NCI-H460 (cell line): Measurements from ENCODE around the gene TBC1D22A. TPM values are rescaled to one million over a fixed set of nuclear protein-coding genes. Genes with fewer than 3 reads are reported as not detected.

Experiments
- DNase-seq: peaks from one replicate; pipeline ENCODE4 v3.0.0-alpha.2; 2016; ENCODE audit warnings: low read depth; ENCODE audit errors: extremely low read depth
- total RNA-seq: library from RNA; depleted of rRNA; stranded (reverse); fragments of >200 nt; shearing (Covaris generic); gene quantifications from 2 replicates; pipeline ENCODE4 v1.2.3, GENCODE V29; 2014

Gene TBC1D22A
- total RNA-seq, 1 experiment from 2014 or later, result 8.7 TPM

DNA sequence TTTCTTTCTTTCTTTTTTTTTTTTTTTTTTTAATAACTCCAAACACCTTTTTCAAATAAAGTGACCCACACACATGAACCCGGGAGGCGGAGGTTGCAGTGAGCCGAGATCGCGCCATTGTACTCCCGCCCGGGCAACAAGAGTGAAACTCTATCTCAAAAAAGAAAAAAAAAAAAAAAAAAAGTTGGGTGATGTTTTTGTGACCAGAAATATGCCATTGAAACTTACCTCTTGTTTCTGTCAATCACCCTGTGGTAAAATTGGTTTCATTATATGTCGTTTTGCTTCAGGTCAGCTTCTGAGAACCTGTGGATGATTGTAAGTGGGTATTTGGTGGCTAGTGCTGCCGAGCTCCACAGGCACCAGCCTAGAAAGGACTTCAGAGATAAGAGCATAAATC lies 238.8 kb downstream of the TBC1D22A start:
- no peak for DNase-seq

GRCh38 chr22:47002692-47003091 lies 240.2 kb downstream of the TBC1D22A start:
- no peak for DNase-seq

GRCh38 chr22:47005506-47006408 lies 243.3 kb downstream of the TBC1D22A start:
- DNase-seq, result no peak

GRCh38 chr22:47006433-47006832 lies 244.0 kb downstream of the TBC1D22A start:
- DNase-seq, result no peak

DNA sequence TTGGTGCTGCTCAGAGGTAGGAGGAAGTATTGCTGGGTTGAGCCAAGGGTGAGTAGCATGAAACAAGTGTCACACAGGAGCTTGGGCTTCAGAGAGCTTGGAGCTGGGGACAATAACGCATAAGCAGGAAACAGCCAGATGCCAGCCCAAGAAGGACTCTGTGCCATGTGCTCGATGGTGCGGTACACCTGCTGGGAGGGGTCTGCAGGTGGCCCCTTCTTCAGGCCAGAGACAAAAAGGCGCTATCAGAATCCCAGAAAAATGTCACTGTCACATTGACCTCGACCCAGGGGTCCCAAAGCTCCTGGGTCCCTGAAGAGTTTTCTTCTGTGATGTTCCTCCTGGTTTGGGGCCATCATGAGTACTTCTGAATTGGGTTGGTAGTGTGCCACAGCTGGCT lies 244.4 kb downstream of the TBC1D22A start:
- no peak for DNase-seq

- no peak for DNase-seq
Measured at GRCh38 chr22:47007496-47007895, 245.0 kb downstream of the TBC1D22A start.

GRCh38 chr22:47008208-47008885 lies 245.9 kb downstream of the TBC1D22A start:
- DNase-seq, result no peak

GRCh38 chr22:47009304-47010101 lies 247.1 kb downstream of the TBC1D22A start:
- no peak for DNase-seq

DNA sequence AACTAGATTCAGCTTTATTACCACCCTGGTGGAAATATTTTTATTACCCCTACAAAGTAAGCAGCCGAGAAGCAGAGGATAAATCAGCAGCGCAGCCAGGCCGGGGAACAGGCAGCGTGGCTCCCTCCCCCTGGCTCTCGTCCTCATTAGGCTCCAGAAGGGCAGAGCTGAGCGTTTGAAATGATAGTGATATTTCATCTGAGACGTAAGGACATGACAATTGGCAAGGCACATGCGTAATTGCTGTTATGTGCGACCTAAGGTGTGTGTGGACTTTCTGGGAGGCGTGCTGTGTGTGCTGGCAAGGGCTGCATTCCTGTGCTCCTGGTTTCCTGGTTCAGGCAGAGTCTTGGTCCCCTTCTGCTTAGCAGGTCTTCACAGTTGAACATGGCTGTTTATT lies 247.8 kb downstream of the TBC1D22A start:
- DNase-seq, result no peak

DNA sequence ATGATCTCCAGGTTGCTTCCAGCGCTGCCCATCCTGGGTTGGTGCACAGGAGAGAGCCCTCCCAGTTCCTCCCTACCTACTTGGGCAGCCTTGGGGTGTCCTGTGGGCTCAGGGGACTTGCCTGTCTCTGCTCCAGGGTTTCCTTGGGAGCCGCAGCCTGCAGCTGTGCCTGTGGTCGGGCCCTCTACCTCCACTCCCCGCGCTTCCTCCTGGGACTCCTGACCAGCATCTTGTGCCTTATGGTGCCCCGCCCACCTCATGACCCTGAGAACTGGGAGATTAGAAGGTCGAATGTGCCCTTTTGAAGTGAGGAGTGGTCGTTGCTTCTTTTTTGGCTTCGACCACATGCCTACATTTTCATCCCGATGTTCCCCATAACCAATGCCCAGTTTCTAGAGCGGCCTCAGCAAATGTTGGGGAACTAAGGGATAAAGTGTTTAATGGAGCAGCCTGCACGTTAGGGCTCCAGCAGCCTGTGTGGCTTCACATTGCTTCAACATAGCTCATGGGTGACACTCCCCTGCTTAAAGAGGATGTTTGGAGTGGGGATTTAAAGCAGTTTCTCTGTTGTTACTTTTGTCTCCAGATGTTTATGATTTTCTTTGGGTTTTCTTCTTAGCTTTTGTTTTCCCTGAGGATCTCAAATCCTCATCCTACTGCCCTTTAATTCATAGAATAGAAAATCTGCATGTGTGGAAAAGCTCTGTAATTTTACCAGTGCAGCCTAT lies 248.8 kb downstream of the TBC1D22A start:
- no peak for DNase-seq

DNA sequence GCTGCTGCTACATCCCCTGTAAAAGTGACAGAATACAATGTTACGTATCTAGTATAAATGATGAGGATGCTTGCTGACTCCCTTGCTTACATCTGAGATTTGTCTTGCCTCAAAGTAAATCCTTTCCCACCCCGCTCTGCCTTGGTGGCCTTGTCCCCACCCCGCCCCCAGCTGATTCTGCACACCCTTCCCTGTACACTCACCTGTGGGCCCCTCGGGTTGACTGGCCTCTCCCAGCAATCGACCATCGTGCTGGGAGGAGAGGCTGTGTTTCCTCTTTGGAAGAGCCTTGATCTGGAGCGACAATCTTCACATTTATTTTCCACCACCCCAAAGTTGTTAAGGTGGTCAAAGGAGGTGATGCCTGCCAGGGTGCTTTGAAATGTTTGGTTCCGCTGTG lies 249.4 kb downstream of the TBC1D22A start:
- no peak for DNase-seq

- DNase-seq, result no peak
Measured at GRCh38 chr22:47012589-47013370, 250.3 kb downstream of the TBC1D22A start.

DNA sequence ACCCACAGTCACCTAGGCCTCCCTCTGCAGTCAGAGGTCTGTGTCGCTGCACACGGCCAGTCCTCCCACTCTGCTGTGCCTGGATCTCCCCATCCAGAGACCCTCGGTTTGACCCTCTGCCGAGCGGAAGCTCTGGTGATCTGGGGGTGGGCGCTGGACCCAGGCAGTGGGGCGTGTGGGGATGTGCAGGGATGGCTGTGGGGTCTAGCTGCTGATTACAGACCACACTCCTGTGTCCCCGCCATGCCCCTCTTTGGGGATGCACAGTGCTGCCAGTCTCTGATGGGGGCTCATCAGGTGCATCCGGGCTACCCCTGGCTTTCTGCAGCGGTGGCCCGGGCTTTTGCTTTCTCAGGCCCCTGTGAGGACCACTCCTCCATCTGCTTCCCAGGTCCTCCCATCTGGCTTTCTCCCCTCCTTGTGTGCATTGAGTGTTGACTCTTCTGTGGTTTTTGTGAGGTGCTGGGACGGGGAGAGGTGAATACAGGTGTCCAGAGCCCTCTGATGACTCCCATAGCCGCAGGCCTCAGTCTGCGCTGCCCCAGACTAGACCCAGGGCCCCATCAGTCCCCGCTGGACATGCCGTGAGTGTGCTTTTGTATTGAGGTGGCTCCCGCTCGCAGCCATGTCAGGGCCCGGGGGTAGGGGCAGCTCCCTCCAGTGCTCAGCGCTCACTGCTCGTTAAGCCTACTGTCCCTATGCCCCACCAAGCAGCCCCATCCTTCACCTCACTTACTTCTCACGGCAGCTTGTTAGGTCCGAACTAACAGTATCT lies 251.6 kb downstream of the TBC1D22A start:
- DNase-seq, result no peak

DNA sequence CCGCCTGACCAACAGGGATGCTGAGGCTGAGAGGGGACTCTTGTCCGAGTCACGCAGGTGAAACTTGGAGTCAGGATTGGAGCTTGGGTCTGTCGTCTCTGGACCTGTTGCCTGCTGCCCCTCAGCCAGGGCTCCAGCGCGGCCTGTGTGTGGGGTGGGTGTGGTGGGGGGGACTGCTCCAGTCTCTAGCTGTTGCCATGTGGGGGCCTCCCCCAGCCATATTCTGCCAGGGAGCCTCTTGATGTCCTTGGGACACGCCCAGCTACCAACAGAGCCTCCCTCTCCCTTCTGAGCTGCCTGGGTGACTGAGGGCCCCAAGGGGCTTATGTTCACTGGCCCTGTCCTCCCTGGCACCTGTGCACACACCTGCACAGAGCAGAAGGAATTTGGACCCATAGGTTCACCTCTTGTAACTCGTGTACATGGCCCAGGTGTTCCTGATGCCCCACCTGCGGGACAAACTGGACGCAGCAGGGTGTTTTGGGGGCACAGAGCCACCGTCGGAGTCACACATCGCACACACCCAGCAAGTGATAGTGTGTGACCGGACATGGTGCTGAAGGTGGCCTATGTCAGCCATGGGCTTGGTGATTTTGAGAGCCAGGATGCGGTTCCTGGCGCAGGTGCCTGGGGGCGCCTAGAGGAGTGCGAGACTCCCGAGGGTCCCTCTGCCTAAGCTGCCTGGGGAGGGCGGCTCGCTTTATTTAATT lies 252.3 kb downstream of the TBC1D22A start:
- no peak for DNase-seq

GRCh38 chr22:47015589-47016178 lies 253.2 kb downstream of the TBC1D22A start:
- no peak for DNase-seq

- DNase-seq, result no peak
Measured at GRCh38 chr22:47016631-47017030, 254.2 kb downstream of the TBC1D22A start.

DNA sequence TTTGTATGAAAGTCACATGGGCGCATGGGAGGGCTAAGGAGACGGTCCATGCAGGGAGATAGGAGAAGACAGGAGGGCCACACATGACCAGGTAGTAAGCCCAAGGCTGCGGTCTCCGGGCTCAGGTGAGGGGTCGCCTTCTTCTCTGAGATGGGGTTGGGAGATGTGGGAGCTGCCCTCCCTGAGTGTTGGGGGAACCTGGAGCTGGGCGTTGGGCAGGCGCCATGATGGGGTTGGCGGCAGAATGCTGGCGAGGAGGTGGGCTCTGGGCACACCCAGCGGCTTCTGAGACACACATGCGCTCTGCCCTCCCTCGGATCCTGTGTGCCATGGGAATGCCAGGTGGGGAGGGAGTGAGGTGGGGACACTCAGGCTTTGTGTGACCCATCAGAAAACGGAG lies 254.8 kb downstream of the TBC1D22A start:
- DNase-seq, result no peak
